GM18502 (cell line): ENCODE measurements around the gene COL25A1.

Source experiments
- ATAC-seq: cut with Tn5 transposase; IDR thresholded peaks from one replicate; pipeline ENCODE4 v1.9.1; 2021; ENCODE audit warnings: mild to moderate bottlenecking; ENCODE audit not compliant: unreplicated experiment, poor library complexity

Gene COL25A1

DNA sequence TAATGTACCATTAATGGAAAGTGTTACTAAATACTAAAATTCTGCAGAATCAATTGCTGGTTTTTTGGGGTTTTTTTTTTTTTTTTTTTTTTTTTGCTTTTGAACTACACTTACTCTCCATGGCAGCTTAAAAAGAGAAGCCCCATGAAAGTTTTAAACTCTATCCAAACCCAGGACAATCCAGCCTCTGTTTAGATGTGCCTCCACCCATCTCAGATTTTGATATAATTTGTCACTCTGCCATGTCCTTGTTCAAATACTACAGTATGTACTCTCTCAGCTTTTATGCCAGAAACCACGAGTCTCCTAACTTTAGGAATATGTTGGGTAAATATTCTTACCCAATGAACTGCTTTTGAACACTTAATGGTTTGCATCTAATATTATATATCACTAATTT, 84.2 kb downstream of the COL25A1 start:
- ATAC-seq: no peak

DNA sequence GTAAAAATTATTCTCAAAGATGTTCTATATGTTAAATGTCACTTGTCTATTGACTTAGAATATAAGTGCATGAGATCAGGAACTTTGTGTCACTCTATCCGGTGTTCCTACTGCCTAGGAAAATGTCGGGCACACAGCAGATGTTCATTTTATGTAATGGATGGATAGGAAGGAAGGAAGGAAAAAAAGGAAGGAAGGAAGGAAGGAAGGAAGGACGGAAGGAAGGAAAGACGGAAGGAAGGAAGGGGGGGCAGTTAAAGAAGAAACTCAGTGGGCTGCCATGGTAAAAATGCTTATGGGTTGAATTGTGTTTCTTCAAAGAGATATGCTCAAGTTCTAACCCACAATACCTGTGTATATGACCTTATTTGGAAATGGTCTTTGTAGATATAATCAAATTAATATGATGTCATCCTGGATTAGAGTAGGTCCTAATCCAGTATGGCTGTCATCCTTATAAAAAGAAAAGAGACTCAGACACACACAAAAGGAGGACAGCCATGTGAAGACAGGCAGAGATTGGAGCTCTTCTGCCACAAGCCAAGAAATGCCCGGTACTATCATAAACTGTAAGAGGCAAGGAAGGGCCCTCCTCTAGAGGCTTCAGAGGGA, 86.3 kb downstream of the COL25A1 start:
- ATAC-seq: no peak

DNA sequence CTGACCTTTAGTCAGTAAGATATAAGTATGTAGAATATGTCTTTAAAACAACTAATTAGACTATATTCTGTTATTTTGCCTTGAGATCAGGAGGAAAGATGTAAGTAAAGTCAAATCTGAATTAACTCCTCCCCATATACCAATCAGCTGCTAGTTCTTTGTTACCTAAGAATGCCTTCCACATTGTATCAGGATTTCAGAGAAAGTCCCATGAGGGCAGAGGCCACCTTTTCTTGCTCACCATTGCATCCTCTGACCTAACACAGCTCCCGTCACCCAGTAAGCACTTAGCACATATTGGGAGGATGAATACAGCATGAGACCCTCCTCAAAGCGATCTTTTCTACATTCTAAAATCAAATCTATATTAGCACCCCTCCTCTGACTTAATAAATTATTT, 87.0 kb downstream of the COL25A1 start:
- ATAC-seq: no peak

DNA sequence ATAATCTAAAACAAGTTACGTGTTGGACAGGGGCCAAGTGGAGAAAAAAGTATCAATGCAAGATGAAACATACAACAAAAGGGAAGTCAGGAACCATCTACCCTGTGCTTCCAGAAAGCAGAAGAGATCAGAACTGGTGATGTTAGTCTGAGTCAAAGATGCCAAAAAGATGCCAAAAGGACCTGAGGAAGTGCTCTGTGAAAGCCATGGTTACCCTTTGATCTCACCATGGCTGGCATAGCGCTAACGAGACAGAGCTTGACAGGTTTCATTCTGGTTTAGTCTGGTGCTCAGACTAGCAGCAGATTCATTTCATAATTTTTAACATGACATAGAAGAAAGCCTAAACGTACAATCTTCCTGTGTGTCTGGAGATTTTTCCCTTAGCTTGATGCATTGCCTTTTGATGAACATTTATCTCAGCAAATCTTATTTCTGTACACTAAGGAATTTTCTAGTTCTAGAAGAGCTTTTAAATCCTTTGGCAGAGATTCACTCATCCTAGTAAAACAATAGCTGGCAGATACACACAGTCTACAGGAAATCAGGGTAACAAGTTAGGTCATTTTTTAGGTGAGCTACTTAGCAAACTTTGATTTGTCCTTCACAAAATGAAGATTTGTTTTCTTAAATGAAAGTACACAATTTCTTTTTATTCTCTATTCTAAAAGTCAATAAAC, 87.7 kb downstream of the COL25A1 start:
- ATAC-seq: no peak

DNA sequence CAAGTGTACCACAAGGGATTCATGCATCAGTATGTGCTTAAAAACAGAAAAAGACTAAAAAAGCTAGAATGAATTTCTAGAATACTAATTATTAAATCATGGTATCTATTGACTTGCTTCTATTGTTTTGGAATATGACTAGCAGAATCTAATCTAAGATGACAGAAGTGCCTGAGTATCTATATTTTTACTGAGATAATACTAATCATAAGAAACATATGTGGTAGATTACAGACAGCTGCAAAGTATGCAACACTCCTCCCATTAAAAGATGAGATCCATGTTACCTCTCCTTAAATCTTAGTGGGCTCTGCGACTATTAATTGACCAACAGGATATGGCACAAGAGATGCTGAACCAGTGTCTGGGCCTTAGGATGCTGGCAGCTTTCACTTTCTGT, 89.4 kb downstream of the COL25A1 start:
- no peak for ATAC-seq

DNA sequence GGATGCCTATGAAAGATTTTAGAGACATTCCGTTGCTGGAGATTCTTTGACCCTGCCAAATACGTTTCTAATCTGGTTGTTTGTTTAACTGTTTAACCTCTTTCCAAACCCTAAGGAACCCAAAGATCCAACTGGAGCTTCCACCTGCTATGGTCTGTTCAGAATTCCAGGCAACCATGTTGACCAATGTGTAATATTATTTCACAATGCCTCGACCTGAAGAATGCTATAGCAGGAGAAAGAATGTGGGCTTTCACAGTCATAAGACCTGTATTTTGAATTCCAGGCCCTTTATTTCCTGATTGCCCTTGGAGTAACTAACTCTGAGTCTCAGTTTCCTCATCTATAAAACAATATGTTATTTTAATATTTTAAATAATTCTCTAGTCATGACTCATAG, 90.8 kb downstream of the COL25A1 start:
- ATAC-seq: no peak

DNA sequence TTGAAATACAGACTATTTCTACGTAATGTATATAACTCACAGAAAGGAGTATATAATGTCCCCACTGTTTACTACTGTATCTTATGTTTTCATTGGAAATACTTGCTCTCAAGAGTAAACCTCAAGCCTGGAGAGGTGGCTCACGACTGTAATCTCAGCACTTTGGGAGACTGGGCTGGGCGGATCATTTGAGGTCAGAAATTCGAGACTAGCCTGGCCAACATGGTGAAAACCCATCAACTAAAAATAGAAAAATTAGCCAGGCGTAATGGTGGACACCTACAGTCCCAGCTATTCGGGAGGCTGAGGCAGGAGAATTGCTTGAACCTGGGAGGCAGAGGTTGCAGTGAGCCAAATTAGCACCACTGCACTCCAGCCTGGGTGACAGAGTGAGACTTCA, 92.8 kb downstream of the COL25A1 start:
- ATAC-seq: no peak

DNA sequence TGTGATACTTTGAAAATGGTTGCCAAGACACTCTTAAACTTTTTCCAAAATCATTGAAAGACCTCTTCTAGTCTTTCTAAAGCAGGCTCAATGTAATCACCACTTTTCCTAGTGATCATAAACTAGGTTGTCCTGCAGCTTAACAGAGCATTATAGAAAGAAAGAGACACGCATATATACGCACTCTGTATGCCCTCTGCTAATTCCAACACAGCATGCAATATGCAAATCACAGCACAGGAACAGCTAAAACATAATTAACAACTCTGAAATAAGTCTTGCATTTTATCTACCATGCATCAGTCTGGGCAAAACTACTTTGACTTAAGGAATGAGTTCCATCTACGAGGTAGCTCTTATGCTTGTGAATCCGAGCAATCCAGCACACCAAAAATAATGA, 94.6 kb downstream of the COL25A1 start:
- no peak for ATAC-seq

DNA sequence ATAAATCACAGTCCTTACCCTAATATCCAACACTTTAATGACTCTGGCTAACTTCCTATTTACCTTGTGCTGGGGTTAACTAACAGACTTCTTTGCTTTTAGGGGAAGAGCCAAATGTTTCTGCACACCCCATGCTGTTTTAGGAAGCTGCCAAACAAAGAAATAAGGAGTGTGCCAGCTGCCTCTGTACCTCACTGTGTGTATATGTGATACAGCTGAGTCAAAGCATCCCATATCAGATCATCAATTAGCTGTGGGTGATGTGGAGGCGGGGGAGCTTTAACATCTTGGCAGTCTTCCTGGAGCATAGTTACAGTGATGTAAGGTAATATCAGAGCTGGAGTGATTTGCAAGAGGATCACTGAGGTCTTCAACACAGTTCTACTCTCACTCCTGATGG, 95.4 kb downstream of the COL25A1 start:
- no peak for ATAC-seq

DNA sequence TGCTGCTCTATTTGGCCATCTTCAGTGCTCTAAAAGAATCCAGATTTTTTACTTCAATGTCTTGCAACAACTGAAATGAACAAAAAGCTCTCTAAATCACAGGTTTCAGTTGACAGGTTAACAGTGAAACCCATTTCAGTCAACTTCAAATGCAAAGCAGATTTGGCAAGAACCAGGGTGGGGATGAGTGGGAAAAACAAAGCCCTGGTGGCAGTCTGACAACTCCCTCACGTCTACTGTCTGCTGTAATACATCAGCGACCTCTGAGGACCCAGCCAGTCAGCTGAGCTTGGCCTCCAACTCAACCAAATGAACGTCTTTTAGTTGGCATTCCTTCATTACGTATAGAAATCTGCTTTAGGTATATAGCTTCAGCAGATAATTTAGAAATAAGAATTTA, 95.8 kb downstream of the COL25A1 start:
- no peak for ATAC-seq

DNA sequence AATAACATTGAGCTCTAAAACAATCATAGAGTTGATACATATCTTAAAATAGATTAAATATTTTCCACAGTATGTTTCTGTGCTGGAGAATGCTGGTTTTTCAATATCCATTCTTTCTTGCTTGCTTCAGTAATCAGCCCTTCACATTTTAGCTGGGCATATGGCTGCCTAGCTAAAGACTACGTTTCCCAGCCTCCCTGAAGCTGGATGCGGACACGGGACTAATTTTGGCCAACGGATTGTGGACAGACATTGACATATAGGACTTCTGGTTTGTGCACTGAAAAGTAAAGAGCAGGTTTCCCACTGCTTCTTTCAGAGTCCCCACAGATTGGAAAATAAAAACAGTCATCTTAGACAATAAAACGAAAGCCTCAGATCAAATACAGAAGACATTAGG, 97.3 kb downstream of the COL25A1 start:
- ATAC-seq: no peak

DNA sequence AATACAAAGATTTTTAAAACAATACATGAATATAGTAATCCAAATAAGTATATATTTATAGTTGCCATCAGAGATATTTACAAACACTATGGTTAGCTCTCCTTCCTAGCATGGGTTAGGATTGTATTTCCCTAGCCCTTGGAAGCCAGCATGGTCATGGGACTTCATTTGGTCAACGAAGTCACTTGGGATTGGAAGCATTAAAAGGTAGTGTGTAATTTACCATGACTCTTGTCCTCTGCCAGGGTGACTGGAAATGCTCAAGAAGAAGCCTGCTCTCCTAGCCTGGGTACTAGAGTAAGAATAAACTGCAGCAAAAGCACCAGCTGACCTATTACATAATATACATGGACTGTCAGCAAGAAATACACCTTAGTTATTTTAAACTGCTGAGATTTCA, 102.9 kb downstream of the COL25A1 start:
- ATAC-seq: no peak

DNA sequence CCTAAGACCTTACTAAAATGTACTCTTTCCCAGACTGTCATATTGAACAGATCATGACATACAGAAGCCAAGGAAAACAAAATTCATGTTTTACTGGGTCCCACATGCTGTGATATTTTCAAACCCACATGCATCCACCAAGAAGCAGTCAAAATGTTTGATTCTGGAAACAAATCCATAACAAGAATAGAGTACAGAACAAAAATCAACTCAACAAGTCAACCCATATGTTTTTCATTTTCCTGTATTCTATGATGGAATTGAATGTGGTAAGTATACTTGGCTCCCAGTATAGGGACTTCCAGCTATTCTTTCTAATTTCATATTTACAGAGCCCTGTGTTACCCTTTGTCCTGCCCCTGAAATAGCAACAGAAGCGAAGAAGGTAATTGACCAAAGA, 106.8 kb downstream of the COL25A1 start:
- no peak for ATAC-seq

DNA sequence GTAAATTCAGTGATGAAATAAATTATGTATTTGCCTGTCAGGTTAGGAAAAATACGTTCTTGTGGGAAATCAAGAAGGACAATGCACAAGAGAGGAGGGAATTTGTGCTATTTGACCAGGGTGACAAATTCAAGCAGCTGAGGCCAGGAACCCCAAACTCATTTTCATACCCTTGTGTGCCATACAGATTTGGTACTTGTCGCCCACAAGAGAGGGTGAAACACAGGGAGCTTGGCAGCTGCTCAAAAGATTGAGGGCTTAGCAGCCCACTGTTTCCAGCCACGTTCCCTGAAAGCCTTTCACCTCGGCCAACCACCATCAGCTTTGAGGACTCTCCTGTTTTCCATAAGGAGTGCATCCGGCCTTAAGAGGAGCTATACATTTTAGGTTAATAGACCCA, 111.2 kb downstream of the COL25A1 start:
- ATAC-seq: no peak

DNA sequence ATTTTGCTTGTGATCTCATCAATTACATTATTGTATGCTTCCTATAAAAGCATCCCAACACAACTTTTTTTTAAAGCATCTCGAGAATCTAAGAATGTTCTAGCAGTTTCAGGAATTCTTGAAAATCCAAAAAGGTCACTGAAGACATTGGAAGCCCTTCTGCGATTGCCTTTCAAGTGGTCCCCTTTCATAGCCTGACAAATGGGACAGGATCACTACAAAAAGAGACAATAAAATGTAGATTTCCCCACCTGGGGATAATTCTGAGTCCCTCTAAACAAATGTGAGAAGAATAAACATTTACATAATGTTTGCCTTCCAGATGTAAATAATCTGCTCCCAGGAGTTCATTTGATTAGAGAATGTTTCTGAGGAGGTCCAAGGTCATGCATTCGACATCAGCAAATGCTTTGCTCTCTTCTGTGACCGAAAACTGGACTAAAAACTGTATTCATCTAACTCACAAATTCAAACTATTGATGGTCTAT, 116.0 kb downstream of the COL25A1 start:
- ATAC-seq: no peak

DNA sequence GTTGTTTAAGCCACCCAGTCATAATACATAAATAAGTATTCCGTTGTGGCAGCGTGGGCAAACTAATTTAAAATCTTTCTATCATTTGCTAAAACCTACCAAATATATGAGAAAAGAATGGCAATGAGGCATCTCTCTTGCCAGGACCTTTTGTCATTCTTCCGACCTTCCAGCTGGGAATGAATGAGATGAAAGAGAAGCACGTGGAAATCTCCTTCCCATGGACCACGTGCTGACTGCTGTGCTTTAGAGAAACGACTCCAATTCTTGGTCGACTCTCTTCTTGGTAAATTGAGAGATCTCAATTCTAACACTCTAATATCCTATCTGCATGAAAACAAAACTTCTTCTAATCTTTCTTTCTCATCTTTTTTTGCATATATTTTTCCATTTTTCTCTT, 116.5 kb downstream of the COL25A1 start:
- ATAC-seq: no peak

DNA sequence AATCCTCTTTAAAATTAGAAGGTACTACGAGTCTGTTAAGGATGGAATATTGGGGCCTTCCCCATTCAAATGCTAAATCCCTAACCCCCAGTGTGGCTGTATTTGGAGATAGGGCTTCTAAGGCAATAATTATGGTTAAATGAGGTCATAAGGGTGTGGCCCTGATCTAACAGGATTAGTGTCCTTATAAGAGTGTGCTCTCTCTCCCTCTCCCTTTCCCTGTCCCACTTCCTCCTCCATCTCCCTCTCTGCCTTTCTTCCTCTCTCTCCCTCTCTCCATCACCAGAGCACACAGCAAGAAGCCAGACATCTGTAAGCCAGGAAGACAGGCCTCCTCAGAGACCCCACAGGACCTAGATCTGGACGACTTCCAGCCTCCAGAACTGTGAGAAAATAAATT, 116.9 kb downstream of the COL25A1 start:
- no peak for ATAC-seq

DNA sequence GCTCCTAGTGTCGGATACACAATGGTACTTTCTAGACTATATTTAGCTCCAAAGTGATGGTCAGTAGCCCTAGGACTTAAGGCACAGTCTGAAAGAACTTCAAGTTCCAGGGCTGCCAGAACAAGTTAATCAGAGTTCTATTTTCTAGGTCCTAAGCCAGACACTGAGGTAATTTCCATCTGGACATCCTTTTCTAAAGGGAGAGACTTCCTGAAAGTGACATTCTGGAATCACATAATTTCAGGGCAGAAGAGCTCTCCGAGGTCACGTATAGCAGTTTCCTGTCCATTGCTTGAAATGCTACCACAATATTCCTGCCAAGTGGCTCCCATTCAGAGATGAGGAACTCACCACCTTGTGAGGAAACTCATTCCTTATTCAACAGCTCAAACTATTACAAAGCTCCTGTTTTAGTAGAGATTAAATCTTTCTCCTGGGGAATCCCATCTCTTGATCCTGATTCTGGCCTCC, 117.9 kb downstream of the COL25A1 start:
- no peak for ATAC-seq

DNA sequence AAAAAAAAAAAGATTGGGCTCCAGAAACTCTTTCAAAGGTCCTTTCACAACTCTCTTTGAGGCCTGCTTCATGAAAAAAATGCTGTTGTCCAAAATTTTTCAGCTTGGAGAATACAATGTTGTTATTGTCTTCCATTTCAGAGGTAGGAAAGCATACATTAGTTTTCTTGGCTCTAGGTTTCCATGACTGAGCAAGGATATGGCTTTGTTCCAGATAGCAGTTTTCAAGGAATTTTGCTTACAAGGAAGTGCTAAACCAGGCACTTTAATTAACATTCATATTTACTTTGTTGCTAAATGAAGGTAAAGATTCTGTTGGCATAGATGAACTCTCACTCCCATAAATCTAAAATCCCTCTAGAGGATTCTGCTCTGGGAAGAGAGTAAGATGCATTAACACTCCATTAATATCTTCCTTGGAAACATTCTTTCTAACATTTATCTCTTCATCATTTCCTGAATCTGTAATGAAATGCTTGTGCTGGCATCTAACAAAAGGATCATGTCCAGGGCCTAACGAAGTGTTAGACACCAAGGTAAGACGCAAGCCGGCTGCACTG, 118.4 kb downstream of the COL25A1 start:
- ATAC-seq: no peak

DNA sequence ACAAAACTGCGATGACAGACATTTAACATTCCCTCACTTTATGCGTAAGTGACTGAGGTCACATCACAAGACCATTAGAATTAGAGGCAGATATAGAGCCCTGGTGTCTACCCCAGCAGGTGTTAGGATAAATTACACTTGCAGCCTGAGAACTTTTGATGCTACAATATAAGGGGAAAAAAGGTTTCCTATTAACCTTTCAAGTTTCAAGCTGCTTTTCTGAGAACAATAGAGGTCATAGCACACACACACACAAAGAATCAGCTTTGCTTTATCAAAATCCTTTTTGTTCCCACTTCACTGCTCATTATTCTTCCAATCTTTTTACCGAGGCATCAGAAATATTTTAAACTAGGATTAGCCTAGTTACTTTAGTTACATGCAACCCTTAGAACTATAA, 119.8 kb downstream of the COL25A1 start:
- no peak for ATAC-seq

DNA sequence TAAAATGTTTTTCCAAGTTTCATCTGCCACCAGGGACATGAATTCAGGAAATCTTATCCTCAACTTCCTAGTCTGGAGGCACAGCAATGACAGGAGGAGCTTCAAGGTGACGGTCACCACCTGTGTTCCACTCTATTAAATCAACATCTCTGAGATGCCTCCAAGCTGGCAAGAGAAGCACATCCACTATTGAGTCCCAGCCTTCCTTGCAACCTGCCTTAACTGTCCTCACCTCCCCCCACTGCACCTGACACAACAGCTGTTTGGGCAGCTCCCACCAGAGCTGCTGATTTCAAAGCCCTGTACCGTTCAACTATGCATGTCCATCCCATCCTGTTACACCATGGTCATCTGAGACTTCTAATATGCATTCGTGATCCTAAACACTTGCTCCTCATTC, 123.4 kb downstream of the COL25A1 start:
- no peak for ATAC-seq
